Mesenchymal stem cell (in vitro differentiated cells and primary cell): ENCODE measurements around the gene DAB2. TPM values are rescaled to one million over a fixed set of nuclear protein-coding genes. Genes with fewer than 3 reads are reported as not detected.

Experiments used
- DNase-seq: peaks from one replicate; pipeline ENCODE4 v3.0.0-alpha.2; 2013
- H2AFZ ChIP-seq: one replicate; pipeline ENCODE4 v1.6.1; 2013; ENCODE audit warnings: low read depth, mild to moderate bottlenecking, control low read depth, inconsistent platforms, low read length, moderate library complexity
- H2AK5ac ChIP-seq: 2 replicates; pipeline ENCODE4 v1.6.1; 2013; ENCODE audit warnings: low read length, moderate library complexity, mild to moderate bottlenecking, inconsistent platforms; ENCODE audit not compliant: severe bottlenecking
- H2BK120ac ChIP-seq: one replicate; pipeline ENCODE4 v1.6.1; 2013; ENCODE audit warnings: low read depth, mild to moderate bottlenecking, inconsistent platforms, low read length, moderate library complexity
- H2BK12ac ChIP-seq, 2 experiments: one replicate each; pipeline ENCODE4 v1.6.1; 2013; ENCODE audit warnings: inconsistent platforms in 2 of 2, low read length in 2 of 2, mild to moderate bottlenecking in 2 of 2, moderate library complexity in 2 of 2, control low read depth in 1 of 2
- H2BK15ac ChIP-seq: one replicate; pipeline ENCODE4 v1.6.1; 2013; ENCODE audit warnings: mild to moderate bottlenecking, low read depth, inconsistent platforms; ENCODE audit not compliant: poor library complexity, severe bottlenecking
- H2BK5ac ChIP-seq: 2 replicates; pipeline ENCODE4 v1.6.1; 2013; ENCODE audit warnings: low read depth, mild to moderate bottlenecking, low read length, control low read depth, inconsistent platforms; ENCODE audit not compliant: poor library complexity, severe bottlenecking
- H3K14ac ChIP-seq, 2 experiments: one replicate each; pipeline ENCODE4 v1.6.1; 2013; ENCODE audit warnings: inconsistent platforms in 2 of 2, low read length in 2 of 2, control low read depth in 1 of 2, mild to moderate bottlenecking in 1 of 2, moderate library complexity in 1 of 2
- H3K18ac ChIP-seq, 2 experiments: one replicate each; pipeline ENCODE4 v1.6.1; 2013; ENCODE audit warnings: inconsistent platforms in 2 of 2, low read length in 2 of 2, control low read depth in 1 of 2, low read depth in 1 of 2, mild to moderate bottlenecking in 1 of 2
- H3K23ac ChIP-seq, 2 experiments: one replicate each; pipeline ENCODE4 v1.6.1; 2013; ENCODE audit warnings: inconsistent platforms in 2 of 2, low read length in 2 of 2, mild to moderate bottlenecking in 2 of 2, moderate library complexity in 2 of 2, control low read depth in 1 of 2
- H3K27ac ChIP-seq: 2 replicates; pipeline ENCODE4 v1.5.1; 2013; ENCODE audit warnings: mild to moderate bottlenecking, moderate library complexity, low read length, control low read depth, inconsistent platforms; ENCODE audit not compliant: poor library complexity, severe bottlenecking
- H3K27me3 ChIP-seq, 2 experiments: 2 replicates each; pipeline versions ENCODE4 v1.6.1 to v1.7.0; 2013; ENCODE audit warnings: low read length in 2 of 2, mild to moderate bottlenecking in 2 of 2, moderate library complexity in 2 of 2, control low read depth in 1 of 2, inconsistent platforms in 1 of 2; ENCODE audit not compliant: control insufficient read depth in 1 of 2, insufficient read depth in 1 of 2
- H3K36me3 ChIP-seq, 2 experiments: 2 replicates each; pipeline versions ENCODE4 v1.6.1 to v1.7.0; 2013; ENCODE audit warnings: low read length in 2 of 2, control low read depth in 1 of 2, inconsistent platforms in 1 of 2, low read depth in 1 of 2, mild to moderate bottlenecking in 1 of 2; ENCODE audit not compliant: insufficient read depth in 2 of 2, control insufficient read depth in 1 of 2
- H3K4ac ChIP-seq, 2 experiments: one replicate each; pipeline ENCODE4 v1.6.1; 2013; ENCODE audit warnings: inconsistent platforms in 2 of 2, low read length in 2 of 2, mild to moderate bottlenecking in 2 of 2, moderate library complexity in 2 of 2, control low read depth in 1 of 2, low read depth in 1 of 2
- H3K4me1 ChIP-seq: 2 replicates; pipeline ENCODE4 v1.6.1; 2013; ENCODE audit warnings: low read depth, low read length, control low read depth; ENCODE audit not compliant: control insufficient read depth, insufficient read depth
- H3K4me2 ChIP-seq: 2 replicates; pipeline ENCODE4 v1.6.1; 2013; ENCODE audit warnings: low read length, mild to moderate bottlenecking, inconsistent platforms; ENCODE audit not compliant: poor library complexity, severe bottlenecking
- H3K4me3 ChIP-seq, 2 experiments: 2 replicates each; pipeline versions ENCODE4 v1.5.1 to v1.7.0; 2013; ENCODE audit warnings: low read length in 2 of 2, mild to moderate bottlenecking in 2 of 2, control low read depth in 1 of 2, low read depth in 1 of 2; ENCODE audit not compliant: insufficient read depth in 1 of 2
- H3K79me1 ChIP-seq: replicated peaks from 2 replicates; pipeline ENCODE4 v1.6.1; 2013; ENCODE audit warnings: mild to moderate bottlenecking, control low read depth, low read length, inconsistent platforms; ENCODE audit not compliant: poor library complexity, severe bottlenecking
- H3K9ac ChIP-seq: 2 replicates; pipeline ENCODE4 v1.7.0; 2013; ENCODE audit warnings: mild to moderate bottlenecking, low read length, moderate library complexity
- H3K9me3 ChIP-seq: 2 replicates; pipeline ENCODE4 v1.7.0; 2013; ENCODE audit warnings: mild to moderate bottlenecking, low read length; ENCODE audit not compliant: control insufficient read depth
- H4K8ac ChIP-seq: one replicate; pipeline ENCODE4 v1.6.1; 2013; ENCODE audit warnings: inconsistent platforms, mild to moderate bottlenecking, low read length, moderate library complexity
- H4K91ac ChIP-seq: one replicate; pipeline ENCODE4 v1.6.1; 2013; ENCODE audit warnings: mild to moderate bottlenecking, low read length, inconsistent platforms
- WGBS: methylation state at CpG from one replicate; pipeline ENCODE4 v1.1.7; 2013; ENCODE audit warnings: mixed read lengths; 5-methylcytosine and 5-hydroxymethylcytosine counted together
- polyA plus RNA-seq, 2 experiments: library from polyadenylated mRNA; stranded (reverse); fragments of 200-250 nt; gene quantifications; one replicate each; pipeline ENCODE4 v1.2.3, GENCODE V29; 2013

The DAB2 gene
- 87.8 TPM for polyA plus RNA-seq (2013, experiment 1 of 2)
- 86.6 TPM for polyA plus RNA-seq (2013, experiment 2 of 2)

- peak within 1 kb of the TSS in 1 of 2 experiments; percentile 40 for H3K23ac ChIP-seq
- H2BK12ac ChIP-seq = peak within 1 kb of the TSS in 1 of 2 experiments; percentile 31
Observed at GRCh38 chr5:39424736-39425637, at the start of gene DAB2. Gene DAB2 (minus strand): TSS chr5:39424980. CDS start chr5:39394320, 30,660 bp downstream.

GRCh38 chr5:39473156-39473775, 48.5 kb upstream of the DAB2 start:
- no peak overlapping the region for H3K4me3 ChIP-seq
- H3K4me1 ChIP-seq = peaks cover 5% of the 10 kb centered on the region
- H2BK5ac ChIP-seq = no peak overlapping the region
- no peak overlapping the region for H3K14ac ChIP-seq
- WGBS = 59% methylated on average over 2 of the region's 3 CpGs
- no peaks in the 10 kb centered on the region for H3K27me3 ChIP-seq
- H3K18ac ChIP-seq = no peak overlapping the region
- no peak overlapping the region for H2BK15ac ChIP-seq
- H3K23ac ChIP-seq = no peak overlapping the region
- no peak overlapping the region for H2BK12ac ChIP-seq
- no peaks in the 10 kb centered on the region for H3K36me3 ChIP-seq
- no peak overlapping the region for H2BK120ac ChIP-seq
- peak overlapping the region; percentile 26 for H3K9ac ChIP-seq
- no peak overlapping the region for H4K8ac ChIP-seq
- H3K27ac ChIP-seq = peak overlapping the region; percentile 59
- H3K4me2 ChIP-seq = no peak overlapping the region
- H3K9me3 ChIP-seq = no peaks in the 10 kb centered on the region
- H3K79me1 ChIP-seq = no peaks in the 10 kb centered on the region
- H2AK5ac ChIP-seq = no peak overlapping the region
- no peak overlapping the region for H2AFZ ChIP-seq
- H3K4ac ChIP-seq = no peak overlapping the region
- no peak overlapping the region for H4K91ac ChIP-seq
- DNase-seq = peak; percentile 52

More at GRCh38 chr5:39424736-39425637, at the start of gene DAB2:
- Histone ChIP-seq H2AK5ac (peak within 1 kb of the TSS; percentile 35), H3K27ac (peak within 1 kb of the TSS; percentile 98), H3K36me3 (peaks cover 0 to 23% of the 10 kb centered on the region in 2 experiments), H3K18ac (peak within 1 kb of the TSS; percentile 40 to 94), H3K27me3 (no peaks in the 10 kb centered on the region), H3K9me3 (no peaks in the 10 kb centered on the region), H4K91ac (peak within 1 kb of the TSS; percentile 66), H3K4me3 (peak within 1 kb of the TSS; percentile 72 to 93), H3K4ac (peak within 1 kb of the TSS in 1 of 2 experiments; percentile 79), H3K14ac (peak within 1 kb of the TSS; percentile 41 to 78), H2BK5ac (peak within 1 kb of the TSS; percentile 84), H4K8ac (peak within 1 kb of the TSS; percentile 50), H2AFZ (no peak within 1 kb of the TSS), H3K4me1 (peaks cover 11% of the 10 kb centered on the region), H3K4me2 (peak within 1 kb of the TSS; percentile 65), H2BK120ac (peak within 1 kb of the TSS; percentile 90), H2BK15ac (no peak within 1 kb of the TSS), H3K79me1 (peaks cover 2% of the 10 kb centered on the region), H3K9ac (peak within 1 kb of the TSS; percentile 99)
- peak; percentile 98 for DNase-seq
- WGBS = 3% methylated on average over 52 of the region's 53 CpGs

- Histone ChIP-seq H4K8ac (no peak overlapping the region), H3K18ac (no peak overlapping the region), H2BK5ac (no peak overlapping the region), H3K36me3 (no peaks in the 10 kb centered on the region), H3K4me3 (no peak overlapping the region), H3K14ac (no peak overlapping the region), H3K79me1 (no peaks in the 10 kb centered on the region), H3K4me1 (peaks cover 3% of the 10 kb centered on the region), H3K4me2 (no peak overlapping the region), H3K9ac (no peak overlapping the region), H3K27ac (no peak overlapping the region), H3K27me3 (no peaks in the 10 kb centered on the region), H2AK5ac (no peak overlapping the region), H2BK12ac (no peak overlapping the region), H2AFZ (no peak overlapping the region), H2BK15ac (no peak overlapping the region), H3K23ac (no peak overlapping the region), H2BK120ac (no peak overlapping the region), H3K4ac (no peak overlapping the region), H3K9me3 (no peaks in the 10 kb centered on the region), H4K91ac (no peak overlapping the region)
- 60% methylated on average over 1 of the region's 3 CpGs for WGBS
- peak; percentile 26 for DNase-seq
Observed at GRCh38 chr5:39471836-39472508, 47.2 kb upstream of the DAB2 start.
